ENCODE measurements around the gene EPHB1. TPM values are rescaled to one million over a fixed set of nuclear protein-coding genes. Genes with fewer than 3 reads are reported as not detected.

The EPHB1 gene
- total RNA-seq, 2 donors from 2014 or later, result 1.3 to 3.5 TPM

GRCh38 chr3:134892761-134893160 lies 97.7 kb downstream of the EPHB1 start:
- H3K9me3 ChIP-seq (ENCODE audit: control insufficient read depth, low read length, poor library complexity, severe bottlenecking), result no peaks in the 10 kb centered on the region
- no peak overlapping the region for H3K4me3 Mint-ChIP-seq
- ATAC-seq (no peak), DNase-seq (no peak)
- no peaks in the 10 kb centered on the region for H3K4me1 Mint-ChIP-seq
- peaks cover 3% of the 10 kb centered on the region for H3K36me3 Mint-ChIP-seq (ENCODE audit: low read depth)
- no peak overlapping the region for H3K27ac Mint-ChIP-seq
- H3K27me3 Mint-ChIP-seq, result peaks cover 4% of the 10 kb centered on the region

- no peaks in the 10 kb centered on the region for H3K9me3 ChIP-seq (ENCODE audit: control insufficient read depth, low read length, poor library complexity, severe bottlenecking)
- ATAC-seq (no peak), DNase-seq (no peak)
- Mint-ChIP-seq H3K4me1 (no peaks in the 10 kb centered on the region), H3K4me3 (no peak overlapping the region), H3K27ac (no peak overlapping the region), H3K36me3 (ENCODE audit: low read depth) (peaks cover 3% of the 10 kb centered on the region), H3K27me3 (peaks cover 6% of the 10 kb centered on the region)
Observed at GRCh38 chr3:134894533-134894932, 99.5 kb downstream of the EPHB1 start.

GRCh38 chr3:134895181-134895580 lies 100.1 kb downstream of the EPHB1 start:
- Mint-ChIP-seq H3K4me3 (no peak overlapping the region), H3K36me3 (ENCODE audit: low read depth) (peaks cover 3% of the 10 kb centered on the region), H3K4me1 (no peaks in the 10 kb centered on the region), H3K27me3 (peaks cover 8% of the 10 kb centered on the region), H3K27ac (no peak overlapping the region)
- ATAC-seq, result no peak
- no peak for DNase-seq
- no peaks in the 10 kb centered on the region for H3K9me3 ChIP-seq (ENCODE audit: control insufficient read depth, low read length, poor library complexity, severe bottlenecking)

GRCh38 chr3:134896141-134896540 lies 101.1 kb downstream of the EPHB1 start:
- ATAC-seq (no peak), DNase-seq (no peak)
- Mint-ChIP-seq H3K4me3 (no peak overlapping the region), H3K27ac (no peak overlapping the region), H3K36me3 (ENCODE audit: low read depth) (peaks cover 3% of the 10 kb centered on the region), H3K4me1 (no peaks in the 10 kb centered on the region), H3K27me3 (peaks cover 8% of the 10 kb centered on the region)
- H3K9me3 ChIP-seq (ENCODE audit: control insufficient read depth, low read length, poor library complexity, severe bottlenecking), result no peaks in the 10 kb centered on the region

GRCh38 chr3:134896696-134897095 lies 101.6 kb downstream of the EPHB1 start:
- Mint-ChIP-seq H3K27me3 (peaks cover 12% of the 10 kb centered on the region), H3K36me3 (ENCODE audit: low read depth) (peaks cover 3% of the 10 kb centered on the region), H3K27ac (no peak overlapping the region), H3K4me1 (no peaks in the 10 kb centered on the region), H3K4me3 (no peak overlapping the region)
- ATAC-seq, result no peak
- no peaks in the 10 kb centered on the region for H3K9me3 ChIP-seq (ENCODE audit: control insufficient read depth, low read length, poor library complexity, severe bottlenecking)
- no peak for DNase-seq

- DNase-seq (no peak), ATAC-seq (no peak)
- H3K27me3 Mint-ChIP-seq, result peaks cover 17% of the 10 kb centered on the region
- H3K27ac Mint-ChIP-seq, result no peak overlapping the region
- no peak overlapping the region for H3K4me3 Mint-ChIP-seq
- H3K9me3 ChIP-seq (ENCODE audit: control insufficient read depth, low read length, poor library complexity, severe bottlenecking), result no peaks in the 10 kb centered on the region
- H3K4me1 Mint-ChIP-seq, result peaks cover 3% of the 10 kb centered on the region
- H3K36me3 Mint-ChIP-seq (ENCODE audit: low read depth), result peaks cover 3% of the 10 kb centered on the region
Observed at GRCh38 chr3:134897391-134898141, 102.5 kb downstream of the EPHB1 start.

- Mint-ChIP-seq H3K27me3 (peaks cover 17% of the 10 kb centered on the region), H3K4me3 (no peak overlapping the region), H3K36me3 (ENCODE audit: low read depth) (peaks cover 2% of the 10 kb centered on the region), H3K4me1 (peaks cover 3% of the 10 kb centered on the region), H3K27ac (no peak overlapping the region)
- ATAC-seq (no peak), DNase-seq (no peak)
- H3K9me3 ChIP-seq (ENCODE audit: control insufficient read depth, low read length, poor library complexity, severe bottlenecking), result no peaks in the 10 kb centered on the region
Observed at GRCh38 chr3:134898181-134898754, 103.2 kb downstream of the EPHB1 start.

- peaks cover 10% of the 10 kb centered on the region for H3K4me1 Mint-ChIP-seq
- no peaks in the 10 kb centered on the region for H3K36me3 Mint-ChIP-seq (ENCODE audit: low read depth)
- no peak for DNase-seq
- H3K4me3 Mint-ChIP-seq, result no peak overlapping the region
- no peak overlapping the region for H3K27ac Mint-ChIP-seq
- ATAC-seq, result no peak
- H3K27me3 Mint-ChIP-seq, result peaks cover 13% of the 10 kb centered on the region
- no peaks in the 10 kb centered on the region for H3K9me3 ChIP-seq (ENCODE audit: control insufficient read depth, low read length, poor library complexity, severe bottlenecking)
Observed at GRCh38 chr3:134899786-134900185, 104.7 kb downstream of the EPHB1 start.

- Mint-ChIP-seq H3K27ac (no peak overlapping the region), H3K4me3 (no peak overlapping the region), H3K4me1 (peaks cover 10% of the 10 kb centered on the region), H3K27me3 (peaks cover 13% of the 10 kb centered on the region), H3K36me3 (ENCODE audit: low read depth) (no peaks in the 10 kb centered on the region)
- ATAC-seq (no peak), DNase-seq (no peak)
- H3K9me3 ChIP-seq (ENCODE audit: control insufficient read depth, low read length, poor library complexity, severe bottlenecking), result no peaks in the 10 kb centered on the region
Observed at GRCh38 chr3:134900482-134900881, 105.4 kb downstream of the EPHB1 start.

GRCh38 chr3:134901461-134901860 lies 106.4 kb downstream of the EPHB1 start:
- no peaks in the 10 kb centered on the region for H3K9me3 ChIP-seq (ENCODE audit: control insufficient read depth, low read length, poor library complexity, severe bottlenecking)
- Mint-ChIP-seq H3K36me3 (ENCODE audit: low read depth) (no peaks in the 10 kb centered on the region), H3K27me3 (peaks cover 13% of the 10 kb centered on the region), H3K4me1 (peaks cover 10% of the 10 kb centered on the region), H3K4me3 (no peak overlapping the region), H3K27ac (no peak overlapping the region)
- no peak for DNase-seq
- ATAC-seq, result no peak

GRCh38 chr3:134903837-134904236 lies 108.8 kb downstream of the EPHB1 start:
- Mint-ChIP-seq H3K36me3 (ENCODE audit: low read depth) (no peaks in the 10 kb centered on the region), H3K27ac (peak overlapping the region; percentile 53), H3K4me3 (no peak overlapping the region), H3K27me3 (peaks cover 13% of the 10 kb centered on the region), H3K4me1 (peaks cover 10% of the 10 kb centered on the region)
- DNase-seq (no peak), ATAC-seq (no peak)
- no peaks in the 10 kb centered on the region for H3K9me3 ChIP-seq (ENCODE audit: control insufficient read depth, low read length, poor library complexity, severe bottlenecking)

- DNase-seq, result no peak
- Mint-ChIP-seq H3K4me3 (no peak overlapping the region), H3K36me3 (ENCODE audit: low read depth) (no peaks in the 10 kb centered on the region), H3K27me3 (peaks cover 13% of the 10 kb centered on the region), H3K27ac (peak overlapping the region; percentile 53), H3K4me1 (peaks cover 10% of the 10 kb centered on the region)
- no peak for ATAC-seq
- no peaks in the 10 kb centered on the region for H3K9me3 ChIP-seq (ENCODE audit: control insufficient read depth, low read length, poor library complexity, severe bottlenecking)
Observed at GRCh38 chr3:134904241-134904771, 109.2 kb downstream of the EPHB1 start.

- no peak overlapping the region for H3K4me3 Mint-ChIP-seq
- no peak for ATAC-seq
Observed at GRCh38 chr3:134904776-134905646, 110.0 kb downstream of the EPHB1 start.

More at GRCh38 chr3:134904776-134905646, 110.0 kb downstream of the EPHB1 start:
- Mint-ChIP-seq H3K36me3 (ENCODE audit: low read depth) (no peaks in the 10 kb centered on the region), H3K27me3 (peaks cover 9% of the 10 kb centered on the region), H3K4me1 (peaks cover 10% of the 10 kb centered on the region), H3K27ac (peak overlapping the region; percentile 53)
- no peak for DNase-seq
- no peaks in the 10 kb centered on the region for H3K9me3 ChIP-seq (ENCODE audit: control insufficient read depth, low read length, poor library complexity, severe bottlenecking)
